Left lung (tissue), 10 donors: ENCODE measurements around the gene RPS6KB2. TPM values are rescaled to one million over a fixed set of nuclear protein-coding genes. Genes with fewer than 3 reads are reported as not detected.

Experiments
- ATAC-seq: fragments of 200-7000 bp; cut with Tn5 transposase; one replicate; pipeline ENCODE4 v1.9.1; 2020; ENCODE audit warnings: moderate library complexity
- DNase-seq, 4 donors: peaks; one replicate each; pipeline ENCODE4 v3.0.0-alpha.2; 2013 to 2020
- H3K27ac ChIP-seq, 2 donors: fragments of 200-600 bp; sonication (generic) in 1 of 2; one replicate each; pipeline versions ENCODE4 v1.5.0 to v1.8.0; 2020 to 2021
- H3K27me3 ChIP-seq, 2 donors: fragments of 200-600 bp; sonication (generic) in 1 of 2; one replicate each; pipeline versions ENCODE4 v1.5.0 to v1.8.0; 2020 to 2021
- H3K36me3 ChIP-seq, 2 donors: fragments of 200-600 bp; sonication (generic) in 1 of 2; one replicate each; pipeline versions ENCODE4 v1.5.0 to v1.8.0; 2020 to 2021
- H3K4me1 ChIP-seq, 2 donors: fragments of 200-600 bp; one replicate each; pipeline ENCODE4 v1.8.0; 2021
- H3K4me3 ChIP-seq, 2 donors: fragments of 200-600 bp; sonication (generic) in 1 of 2; one replicate each; pipeline versions ENCODE4 v1.5.0 to v1.8.0; 2020 to 2021; ENCODE audit warnings: mild to moderate bottlenecking in 1 of 2
- H3K9me3 ChIP-seq, 2 donors: fragments of 200-600 bp; sonication (generic) in 1 of 2; one replicate each; pipeline versions ENCODE4 v1.5.0 to v1.8.0; 2020 to 2021
- intact Hi-C, 2 donors: fragments of 100-400 bp; cut with DNase I; formaldehyde crosslinking; loops; one replicate each; pipeline versions ENCODE4 v1.11.2 to v1.14.2; 2022
- polyA plus RNA-seq, 6 donors: library from polyadenylated mRNA; unstranded; fragments of 120-200 nt; gene quantifications; one replicate each; pipeline ENCODE4 v1.2.1, GENCODE V29; 2013; ENCODE audit not compliant: insufficient read length in 6 of 6
- total RNA-seq, 2 donors: library from RNA; stranded (reverse); fragmentation: NEBNext Ultra II Directional; extraction: Animal tissue kit (Norgen Biotek cat#: 25700); gene quantifications; one replicate each; pipeline ENCODE4 v1.2.1, GENCODE V29; 2021
- TF ChIP-seq, protein P1 (sequence below), 2 donors: fragments of 200-600 bp; sonication (generic) in 1 of 2; IDR thresholded peaks; one replicate each; pipeline versions ENCODE4 v1.5.0 to v1.8.0; 2021; ENCODE audit warnings: antibody characterized with exemption in 2 of 2
- donor health status: DM: no; HTN: yes; CAD: no.
- donor health status: DM: no; HTN: no; CAD: no.

Gene RPS6KB2
- total and polyA plus RNA-seq, 8 donors: 37.7 to 47.0 (median 42.0) TPM

DNA sequence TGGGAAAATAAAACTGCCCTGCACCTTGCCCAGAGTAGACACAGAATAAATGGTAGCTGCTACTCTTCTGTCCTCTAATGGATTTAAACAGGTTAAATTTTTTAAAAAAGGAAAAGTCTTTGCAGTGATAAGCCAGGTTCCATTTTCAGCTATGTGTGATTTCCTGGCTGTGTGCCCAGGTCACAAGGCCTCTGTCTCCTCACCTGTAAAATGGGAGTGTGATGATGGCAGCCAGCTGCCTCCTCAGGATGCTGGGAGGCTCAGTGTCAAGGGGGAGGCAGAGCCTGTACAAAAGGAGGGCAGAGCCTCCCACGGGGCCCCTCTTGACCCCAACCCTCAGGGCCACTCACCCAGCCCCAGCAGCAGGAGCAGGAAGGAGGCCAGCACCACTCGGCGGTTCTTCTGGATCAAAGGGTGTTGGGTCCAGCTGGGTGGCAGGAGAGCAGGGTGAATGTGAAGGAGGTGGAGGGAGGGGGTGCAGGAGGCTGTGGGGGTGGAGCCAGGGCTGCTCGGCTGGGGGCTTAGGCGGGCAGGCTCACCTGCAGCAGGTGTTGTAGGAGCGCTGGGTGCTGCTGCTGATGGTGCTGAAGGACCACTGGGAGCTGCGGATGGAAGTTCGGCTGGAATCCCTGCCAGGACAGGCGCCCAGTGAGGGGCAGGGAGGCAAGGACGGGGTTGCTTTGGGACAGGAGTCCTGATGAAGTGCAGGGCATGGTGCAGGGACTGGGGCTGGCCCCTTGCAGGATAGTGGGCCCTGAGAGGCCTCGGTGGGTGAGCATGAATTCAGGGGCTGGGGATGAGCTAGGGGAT is 38.9 kb downstream of the RPS6KB2 start:
- H3K9me3 ChIP-seq: no peaks in the 10 kb centered on the region
- peak overlapping the region in 1 of 2 donors; percentile 88 for H3K27ac ChIP-seq
- ATAC-seq: no peak
- intact Hi-C loops: no loop called here
- H3K27me3 ChIP-seq: no peaks in the 10 kb centered on the region
- no peak for DNase-seq
- TF ChIP-seq, protein P1, sequence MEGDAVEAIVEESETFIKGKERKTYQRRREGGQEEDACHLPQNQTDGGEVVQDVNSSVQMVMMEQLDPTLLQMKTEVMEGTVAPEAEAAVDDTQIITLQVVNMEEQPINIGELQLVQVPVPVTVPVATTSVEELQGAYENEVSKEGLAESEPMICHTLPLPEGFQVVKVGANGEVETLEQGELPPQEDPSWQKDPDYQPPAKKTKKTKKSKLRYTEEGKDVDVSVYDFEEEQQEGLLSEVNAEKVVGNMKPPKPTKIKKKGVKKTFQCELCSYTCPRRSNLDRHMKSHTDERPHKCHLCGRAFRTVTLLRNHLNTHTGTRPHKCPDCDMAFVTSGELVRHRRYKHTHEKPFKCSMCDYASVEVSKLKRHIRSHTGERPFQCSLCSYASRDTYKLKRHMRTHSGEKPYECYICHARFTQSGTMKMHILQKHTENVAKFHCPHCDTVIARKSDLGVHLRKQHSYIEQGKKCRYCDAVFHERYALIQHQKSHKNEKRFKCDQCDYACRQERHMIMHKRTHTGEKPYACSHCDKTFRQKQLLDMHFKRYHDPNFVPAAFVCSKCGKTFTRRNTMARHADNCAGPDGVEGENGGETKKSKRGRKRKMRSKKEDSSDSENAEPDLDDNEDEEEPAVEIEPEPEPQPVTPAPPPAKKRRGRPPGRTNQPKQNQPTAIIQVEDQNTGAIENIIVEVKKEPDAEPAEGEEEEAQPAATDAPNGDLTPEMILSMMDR (IDR thresholded peaks at IDR 0.05): no peak
- peaks cover 13 to 50% of the 10 kb centered on the region in 2 donors for H3K4me1 ChIP-seq
- no peaks in the 10 kb centered on the region for H3K36me3 ChIP-seq
- peak overlapping the region in 1 of 2 donors; percentile 96 for H3K4me3 ChIP-seq

DNA sequence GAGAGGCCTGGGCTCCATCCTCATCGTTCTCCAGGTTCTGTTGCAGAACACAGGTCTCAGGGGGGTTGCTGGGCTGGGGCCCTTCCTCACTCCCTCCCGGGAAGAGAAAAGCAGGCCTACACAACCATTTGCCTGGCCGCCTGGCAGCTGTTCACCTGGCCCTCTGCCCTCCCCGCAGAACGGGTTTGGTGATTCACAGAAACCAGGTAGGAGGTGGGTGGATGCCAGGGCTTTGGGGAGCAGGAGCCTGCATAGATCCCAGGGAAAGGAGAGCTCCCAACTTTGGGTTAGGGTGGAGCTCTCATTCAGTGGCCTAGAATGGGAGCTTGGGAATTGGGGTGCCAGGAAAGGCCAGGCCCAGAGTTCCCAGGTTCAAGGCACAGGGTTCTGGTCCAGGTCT is 39.8 kb downstream of the RPS6KB2 start:
- ATAC-seq (peak; percentile 33), DNase-seq (peak in 3 of 4 donors; percentile 47 to 85 (median 83))
- Histone ChIP-seq H3K4me3 (peak overlapping the region; percentile 94 to 96), H3K9me3 (no peaks in the 10 kb centered on the region), H3K4me1 (peaks cover 13 to 50% of the 10 kb centered on the region in 2 donors), H3K27me3 (no peaks in the 10 kb centered on the region), H3K27ac (peak overlapping the region; percentile 74 to 88), H3K36me3 (no peaks in the 10 kb centered on the region)
- intact Hi-C loops: no loop called here
- TF ChIP-seq, protein P1 (IDR thresholded peaks at IDR 0.05): no peak

- peak; percentile 0 for ATAC-seq
- no peak for DNase-seq
- TF ChIP-seq, protein P1 (IDR thresholded peaks at IDR 0.05): no peak
- H3K27me3 ChIP-seq: no peaks in the 10 kb centered on the region
- peak overlapping the region; percentile 94 to 96 for H3K4me3 ChIP-seq
- intact Hi-C loops: no loop called here
- H3K36me3 ChIP-seq: no peaks in the 10 kb centered on the region
- H3K9me3 ChIP-seq: no peaks in the 10 kb centered on the region
- H3K27ac ChIP-seq: peak overlapping the region; percentile 74 to 88
- peaks cover 13 to 50% of the 10 kb centered on the region in 2 donors for H3K4me1 ChIP-seq
These were observed 40.1 kb downstream of the RPS6KB2 start for GRCh38 chr11:67468456-67468758.

DNA sequence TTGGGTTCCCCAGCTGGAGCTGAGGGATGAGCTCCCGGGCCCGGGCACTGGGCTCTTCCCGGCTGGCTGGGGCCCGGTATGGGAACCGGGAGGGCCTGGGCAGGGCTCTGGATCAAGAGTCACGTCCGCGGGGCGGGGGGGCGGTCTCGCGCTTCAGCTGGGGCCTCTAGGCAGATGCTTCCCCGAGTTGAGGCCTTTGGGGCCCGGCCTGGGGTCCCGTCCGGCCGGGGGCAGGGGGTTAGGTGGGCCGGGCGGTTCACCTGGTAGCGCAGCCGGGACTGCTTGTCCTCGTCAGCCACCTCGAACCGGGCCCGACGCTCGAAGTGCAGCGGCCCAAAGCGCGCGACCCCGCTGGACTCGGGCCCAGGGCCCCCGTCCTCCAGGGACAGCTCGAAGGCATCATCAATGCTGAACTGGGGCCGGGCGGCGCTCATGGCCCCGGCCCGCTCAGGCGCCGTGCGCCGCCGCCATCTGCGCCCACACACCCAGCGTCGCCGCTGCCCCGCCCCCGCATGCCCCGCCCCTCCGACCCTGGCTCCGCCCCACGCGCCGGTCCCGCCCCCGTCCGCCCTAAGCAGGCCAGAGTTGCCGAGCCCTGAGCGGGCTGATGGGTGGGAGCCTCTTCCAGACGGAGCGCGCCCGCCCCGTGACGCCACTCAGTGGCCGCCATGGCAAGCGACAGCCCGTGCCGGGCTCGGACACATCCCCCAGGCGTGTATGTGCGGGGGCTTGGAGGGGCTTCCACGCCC is 40.6 kb downstream of the RPS6KB2 start, which contains the start of gene TMEM134:
TMEM134 (minus strand) TSS at position 493 of the 749 bp plus-strand sequence; CDS start at position 434, 59 bp downstream.
- H3K27me3 ChIP-seq: no peaks in the 10 kb centered on the region
- TF ChIP-seq, protein P1 (IDR thresholded peaks at IDR 0.05): peak; percentile 27 to 38
- peak within 1 kb of the TSS; percentile 94 to 96 for H3K4me3 ChIP-seq
- DNase-seq (peak; percentile 86 to 99 (median 94)), ATAC-seq (peak; percentile 89)
- intact Hi-C loops: no loop called here
- H3K27ac ChIP-seq: peak within 1 kb of the TSS; percentile 84 to 88
- peaks cover 13 to 46% of the 10 kb centered on the region in 2 donors for H3K4me1 ChIP-seq
- no peaks in the 10 kb centered on the region for H3K9me3 ChIP-seq
- H3K36me3 ChIP-seq: no peaks in the 10 kb centered on the region

- Histone ChIP-seq H3K4me1 (peaks cover 13 to 41% of the 10 kb centered on the region in 2 donors), H3K27me3 (no peaks in the 10 kb centered on the region), H3K27ac (peak overlapping the region; percentile 84 to 88), H3K4me3 (peak overlapping the region; percentile 94 to 96), H3K36me3 (no peaks in the 10 kb centered on the region), H3K9me3 (no peaks in the 10 kb centered on the region)
- ATAC-seq (no peak), DNase-seq (no peak)
- TF ChIP-seq, protein P1 (IDR thresholded peaks at IDR 0.05): no peak
- intact Hi-C loops: no loop called here
These were observed 41.2 kb downstream of the RPS6KB2 start for GRCh38 chr11:67469508-67469811.
